NT2/D1 (cell line): ENCODE data around the gene SOCS3.

Experiments
- SUZ12 ChIP-seq: IDR thresholded peaks from 2 replicates; pipeline ENCODE4 v1.6.1; 2011; ENCODE audit not compliant: insufficient read length, insufficient read depth; ENCODE audit errors: extremely low read depth
- YY1 ChIP-seq: IDR thresholded peaks from 2 replicates; pipeline ENCODE4 v1.6.1; 2011; ENCODE audit not compliant: insufficient read length, insufficient read depth
- ZNF274 ChIP-seq: IDR thresholded peaks from 2 replicates; pipeline ENCODE4 v1.6.1; 2011; ENCODE audit warnings: mild to moderate bottlenecking, low read depth, low read length

- TF ChIP-seq ZNF274, result no peak
- TF ChIP-seq YY1, result no peak
- TF ChIP-seq SUZ12, result no peak
Measured at GRCh38 chr17:78374631-78375274, 14.9 kb upstream of the SOCS3 start.
